Karpas-422 (cell line): ENCODE data around the gene THUMPD3. TPM values are rescaled to one million over a fixed set of nuclear protein-coding genes. Genes with fewer than 3 reads are reported as not detected.

ENCODE experiments used
- DNase-seq: peaks from one replicate; pipeline ENCODE4 v3.0.0-alpha.2; 2015
- H2AFZ ChIP-seq: fragments of 200-600 bp; sonication (generic); 2 replicates; pipeline ENCODE4 v1.6.1; 2014; ENCODE audit warnings: antibody characterized with exemption, low read length, mixed read lengths
- H3K27ac ChIP-seq: fragments of 200-600 bp; sonication (generic); 2 replicates; pipeline ENCODE4 v1.5.1; 2014; ENCODE audit warnings: mild to moderate bottlenecking, low read length, moderate library complexity
- H3K27me3 ChIP-seq: fragments of 200-600 bp; sonication (generic); 2 replicates; pipeline ENCODE4 v1.6.1; 2014; ENCODE audit warnings: low read length, mixed read lengths
- H3K36me3 ChIP-seq: fragments of 200-600 bp; sonication (generic); 2 replicates; pipeline ENCODE4 v1.6.1; 2014; ENCODE audit warnings: low read length, mixed read lengths; ENCODE audit not compliant: insufficient read depth
- H3K4me1 ChIP-seq: fragments of 200-600 bp; sonication (generic); 2 replicates; pipeline ENCODE4 v1.6.1; 2014; ENCODE audit warnings: mild to moderate bottlenecking, low read length, mixed read lengths
- H3K4me2 ChIP-seq: fragments of 200-600 bp; sonication (generic); 2 replicates; pipeline ENCODE4 v1.6.1; 2014; ENCODE audit warnings: low read length, low read depth, mild to moderate bottlenecking; ENCODE audit not compliant: poor library complexity, severe bottlenecking
- H3K4me3 ChIP-seq: fragments of 200-600 bp; sonication (generic); 2 replicates; pipeline ENCODE4 v1.5.1; 2014; ENCODE audit warnings: mild to moderate bottlenecking, antibody characterized with exemption, low read length, mixed read lengths
- H3K79me2 ChIP-seq: fragments of 200-600 bp; sonication (generic); 2 replicates; pipeline ENCODE4 v1.6.1; 2014; ENCODE audit warnings: mild to moderate bottlenecking, low read length, mixed read lengths
- H3K9ac ChIP-seq: fragments of 200-600 bp; sonication (generic); 2 replicates; pipeline ENCODE4 v1.6.0; 2014; ENCODE audit warnings: low read length
- H3K9me2 ChIP-seq: fragments of 200-600 bp; sonication (generic), shearing (Covaris generic); replicated peaks from 2 replicates; pipeline ENCODE4 v1.6.0; 2014; ENCODE audit warnings: mild to moderate bottlenecking, low read length, moderate library complexity; ENCODE audit not compliant: insufficient read depth
- H3K9me3 ChIP-seq: fragments of 300-700, 200-600 bp; sonication (generic); 2 replicates; pipeline ENCODE4 v1.6.1; 2014; ENCODE audit warnings: low read length, mixed read lengths
- H4K20me1 ChIP-seq: fragments of 200-600 bp; sonication (generic); 2 replicates; pipeline ENCODE4 v1.6.1; 2014; ENCODE audit warnings: mild to moderate bottlenecking, antibody characterized with exemption, low read length, low read depth; ENCODE audit not compliant: insufficient read depth
- total RNA-seq: library from RNA; depleted of rRNA; stranded (reverse); fragments of >200 nt; shearing (Covaris generic); gene quantifications from 2 replicates; pipeline ENCODE4 v1.2.3, GENCODE V29; 2014; ENCODE audit warnings: low replicate concordance; rRNA removed

Gene THUMPD3
- total RNA-seq, 1 experiment from 2014 or later, result 28.2 TPM

DNA sequence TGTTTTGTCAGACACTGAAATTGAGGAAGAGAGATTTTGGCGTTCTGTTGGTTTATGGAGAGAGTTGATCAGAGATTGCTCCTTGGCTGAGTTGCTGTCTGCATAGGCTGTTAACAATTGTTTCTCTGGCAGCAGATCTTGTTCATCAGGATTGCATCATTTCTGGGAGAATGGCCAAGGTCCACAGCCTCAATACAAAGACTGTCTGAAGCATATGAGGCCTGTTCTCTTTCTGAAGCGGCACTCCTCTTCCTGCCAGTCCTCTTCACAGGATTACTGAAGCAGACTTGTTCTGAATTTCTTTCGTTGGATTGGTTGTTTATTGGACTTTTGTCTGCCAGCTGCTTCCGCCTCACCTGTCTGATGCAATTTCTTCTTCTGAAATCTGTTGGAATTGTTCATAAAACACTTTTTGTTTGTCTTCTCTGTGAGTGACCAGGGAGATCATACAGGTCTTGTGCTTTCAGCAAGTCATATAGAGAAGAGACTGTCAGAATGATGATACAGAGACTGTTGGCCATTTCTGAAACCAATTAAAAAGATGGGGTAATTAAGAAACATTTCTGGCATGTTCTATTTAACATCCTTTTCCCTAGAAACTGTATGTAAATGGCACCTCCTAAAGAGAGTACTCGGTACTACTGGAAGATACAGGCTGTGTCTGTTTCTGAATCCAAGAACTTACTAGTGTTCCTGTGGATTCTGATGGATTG, 60.0 kb downstream of the THUMPD3 start:
- peaks cover 31% of the 10 kb centered on the region for H3K4me1 ChIP-seq
- H3K27ac ChIP-seq, result peak overlapping the region; percentile 32; the same call in 1 of the 2 replicates
- no peaks in the 10 kb centered on the region for H3K9me2 ChIP-seq
- H3K79me2 ChIP-seq, result peaks cover 98% of the 10 kb centered on the region
- H3K36me3 ChIP-seq, result peaks cover 60% of the 10 kb centered on the region; the same call in 1 of the 2 replicates
- H3K4me2 ChIP-seq, result no peak overlapping the region
- no peak for DNase-seq
- H3K27me3 ChIP-seq, result no peaks in the 10 kb centered on the region
- H3K9ac ChIP-seq, result 0 out of 2 replicates have a peak overlapping the region, but pooled peaks have one; percentile 9
- no peak overlapping the region for H3K4me3 ChIP-seq
- H3K9me3 ChIP-seq, result no peaks in the 10 kb centered on the region
- H2AFZ ChIP-seq, result no peak overlapping the region
- peaks cover 28% of the 10 kb centered on the region for H4K20me1 ChIP-seq

GRCh38 chr3:9428411-9428810, 65.6 kb downstream of the THUMPD3 start:
- Histone ChIP-seq H3K9me3 (no peaks in the 10 kb centered on the region), H3K27ac (no peak overlapping the region), H3K4me2 (no peak overlapping the region), H3K27me3 (no peaks in the 10 kb centered on the region), H2AFZ (no peak overlapping the region), H3K9ac (no peak overlapping the region), H3K4me3 (no peak overlapping the region), H4K20me1 (peaks cover 17% of the 10 kb centered on the region; the same call in 1 of the 2 replicates), H3K9me2 (no peaks in the 10 kb centered on the region), H3K36me3 (peaks cover 87% of the 10 kb centered on the region), H3K79me2 (peaks cover 95% of the 10 kb centered on the region), H3K4me1 (peaks cover 14% of the 10 kb centered on the region)
- DNase-seq, result no peak

- peaks cover 20% of the 10 kb centered on the region for H3K4me1 ChIP-seq
- H3K4me3 ChIP-seq, result no peak overlapping the region
- no peaks in the 10 kb centered on the region for H3K9me2 ChIP-seq
- H4K20me1 ChIP-seq, result peaks cover 12% of the 10 kb centered on the region; the same call in 1 of the 2 replicates
- H3K27ac ChIP-seq, result no peak overlapping the region
- no peak overlapping the region for H3K9ac ChIP-seq
- no peaks in the 10 kb centered on the region for H3K9me3 ChIP-seq
- no peak overlapping the region for H3K4me2 ChIP-seq
- no peak overlapping the region for H2AFZ ChIP-seq
- H3K36me3 ChIP-seq, result peaks cover 86% of the 10 kb centered on the region
- peaks cover 92% of the 10 kb centered on the region for H3K79me2 ChIP-seq
- no peaks in the 10 kb centered on the region for H3K27me3 ChIP-seq
- no peak for DNase-seq
Measured at GRCh38 chr3:9430733-9431132, 67.9 kb downstream of the THUMPD3 start.

- no peaks in the 10 kb centered on the region for H3K9me3 ChIP-seq
- H3K4me1 ChIP-seq, result peaks cover 34% of the 10 kb centered on the region
- no peak for DNase-seq
- no peak overlapping the region for H3K4me2 ChIP-seq
- H4K20me1 ChIP-seq, result peaks cover 26% of the 10 kb centered on the region
- H3K4me3 ChIP-seq, result no peak overlapping the region
- H2AFZ ChIP-seq, result no peak overlapping the region
- H3K9me2 ChIP-seq, result no peaks in the 10 kb centered on the region
- no peak overlapping the region for H3K9ac ChIP-seq
- peaks cover 91% of the 10 kb centered on the region for H3K79me2 ChIP-seq
- H3K27ac ChIP-seq, result no peak overlapping the region
- no peaks in the 10 kb centered on the region for H3K27me3 ChIP-seq
- H3K36me3 ChIP-seq, result peaks cover 81% of the 10 kb centered on the region
Measured at GRCh38 chr3:9433627-9434521, 71.0 kb downstream of the THUMPD3 start.

- Histone ChIP-seq H3K4me2 (no peak overlapping the region), H2AFZ (no peak overlapping the region), H3K79me2 (peaks cover 90% of the 10 kb centered on the region), H3K9me3 (no peaks in the 10 kb centered on the region), H3K9ac (no peak overlapping the region), H4K20me1 (peaks cover 29% of the 10 kb centered on the region), H3K36me3 (peaks cover 82% of the 10 kb centered on the region), H3K27me3 (no peaks in the 10 kb centered on the region), H3K4me1 (peaks cover 34% of the 10 kb centered on the region), H3K4me3 (no peak overlapping the region), H3K27ac (no peak overlapping the region), H3K9me2 (no peaks in the 10 kb centered on the region)
- DNase-seq, result no peak
Measured at GRCh38 chr3:9435316-9435715, 72.5 kb downstream of the THUMPD3 start.

Other genes with a start within 250 kb of the THUMPD3 start
- 1.3 and 1.7 TPM in 2 replicates for gene SRGAP3, start 113.4 kb upstream of the THUMPD3 start, total RNA-seq
- 72.4 and 111 TPM in 2 replicates for gene SETD5, start 34.6 kb downstream of the THUMPD3 start, total RNA-seq
- gene LHFPL4, start 190.8 kb downstream of the THUMPD3 start, total RNA-seq, result not detected in 2 replicates